Activated naive CD4-positive, alpha-beta T cell treated with anti-CD3 and anti-CD28 coated beads, Interleukin-2, amount 10 ng/mL, durations not matched to agents 7 days and 5 days (primary cell): Measurements from ENCODE around the gene RNF130.
"Not testable (repeated sequence)": the region's sequence is repeated elsewhere in the genome, so short reads cannot be mapped to it uniquely, and the experiment has no call there.

Source experiments
- CTCF ChIA-PET: fragments of 350-600 bp; sonication (Branson Sonifier 250); formaldehyde crosslinking; loops from one replicate; lab custom pipeline; 2021; ENCODE audit warnings: antibody characterized with exemption; lab: Charles Lee
- DNase-seq: peaks from one replicate; pipeline ENCODE4 v3.0.0-alpha.2; 2020
- H3K27ac Mint-ChIP-seq: one replicate; pipeline ENCODE4 v1.8.0; 2021; ENCODE audit warnings: mild to moderate bottlenecking, moderate library complexity, mixed read lengths
- H3K27me3 Mint-ChIP-seq: one replicate; pipeline ENCODE4 v1.8.0; 2021; ENCODE audit warnings: mild to moderate bottlenecking, mixed read lengths
- H3K36me3 Mint-ChIP-seq: one replicate; pipeline ENCODE4 v1.8.0; 2021; ENCODE audit warnings: mixed read lengths
- H3K4me1 Mint-ChIP-seq: one replicate; pipeline ENCODE4 v1.8.0; 2021; ENCODE audit warnings: mixed read lengths
- H3K4me3 Mint-ChIP-seq: one replicate; pipeline ENCODE4 v1.8.0; 2021; ENCODE audit warnings: mild to moderate bottlenecking, moderate library complexity, mixed read lengths
- H3K9me3 Mint-ChIP-seq: one replicate; pipeline ENCODE4 v1.8.0; 2021; ENCODE audit warnings: mixed read lengths

Gene RNF130

GRCh38 chr5:179981636-179982035 is 89.9 kb downstream of the RNF130 start:
- no peak for DNase-seq
- CTCF ChIA-PET = no interaction called here
- H3K27ac Mint-ChIP-seq = no peak overlapping the region
- H3K9me3 Mint-ChIP-seq = no peaks in the 10 kb centered on the region
- no peak overlapping the region for H3K4me3 Mint-ChIP-seq
- no peaks in the 10 kb centered on the region for H3K36me3 Mint-ChIP-seq
- no peaks in the 10 kb centered on the region for H3K27me3 Mint-ChIP-seq
- no peaks in the 10 kb centered on the region for H3K4me1 Mint-ChIP-seq

GRCh38 chr5:179980767-179981166 is 90.8 kb downstream of the RNF130 start:
- Mint-ChIP-seq H3K4me1 (no peaks in the 10 kb centered on the region), H3K27ac (no peak overlapping the region), H3K27me3 (no peaks in the 10 kb centered on the region), H3K4me3 (no peak overlapping the region), H3K36me3 (no peaks in the 10 kb centered on the region), H3K9me3 (no peaks in the 10 kb centered on the region)
- no peak for DNase-seq
- CTCF ChIA-PET = no interaction called here

- CTCF ChIA-PET = no interaction called here
These were observed 92.8 kb downstream of the RNF130 start for GRCh38 chr5:179978792-179979191.

GRCh38 chr5:179975713-179976134 is 95.8 kb downstream of the RNF130 start:
- no peaks in the 10 kb centered on the region for H3K9me3 Mint-ChIP-seq
- H3K4me3 Mint-ChIP-seq = no peak overlapping the region
- H3K4me1 Mint-ChIP-seq = peaks cover 10% of the 10 kb centered on the region
- CTCF ChIA-PET = interaction anchor here (1.9 kb wide), 1 partner anchor 174 kb away, joined by 8 read pairs; no protein-coding TSS in a partner anchor
- no peak overlapping the region for H3K27ac Mint-ChIP-seq
- no peaks in the 10 kb centered on the region for H3K27me3 Mint-ChIP-seq
- H3K36me3 Mint-ChIP-seq = no peaks in the 10 kb centered on the region
- DNase-seq = no peak

More at GRCh38 chr5:179978792-179979191, 92.8 kb downstream of the RNF130 start:
- no peak overlapping the region for H3K27ac Mint-ChIP-seq
- no peaks in the 10 kb centered on the region for H3K36me3 Mint-ChIP-seq
- no peak overlapping the region for H3K4me3 Mint-ChIP-seq
- no peaks in the 10 kb centered on the region for H3K27me3 Mint-ChIP-seq
- DNase-seq = no peak
- H3K4me1 Mint-ChIP-seq = no peaks in the 10 kb centered on the region
- H3K9me3 Mint-ChIP-seq = no peaks in the 10 kb centered on the region

GRCh38 chr5:179974946-179975712 is 96.4 kb downstream of the RNF130 start:
- Mint-ChIP-seq H3K4me3 (no peak overlapping the region), H3K27me3 (no peaks in the 10 kb centered on the region), H3K9me3 (no peaks in the 10 kb centered on the region), H3K36me3 (no peaks in the 10 kb centered on the region), H3K4me1 (peaks cover 11% of the 10 kb centered on the region), H3K27ac (no peak overlapping the region)
- DNase-seq = peak; percentile 61
- CTCF ChIA-PET = interaction anchor here (0.6 to 1.9 kb wide), 2 partner anchors 173 to 337 kb away, joined by 3 to 8 read pairs; no protein-coding TSS in a partner anchor

- Mint-ChIP-seq H3K4me1 (peaks cover 11% of the 10 kb centered on the region), H3K4me3 (no peak overlapping the region), H3K27me3 (no peaks in the 10 kb centered on the region), H3K27ac (peak overlapping the region; percentile 24), H3K36me3 (no peaks in the 10 kb centered on the region), H3K9me3 (no peaks in the 10 kb centered on the region)
- CTCF ChIA-PET = interaction anchor here (0.6 to 1.9 kb wide), 2 partner anchors 172 to 336 kb away, joined by 3 to 8 read pairs; no protein-coding TSS in a partner anchor
- no peak for DNase-seq
These were observed 97.2 kb downstream of the RNF130 start for GRCh38 chr5:179974246-179974945.

GRCh38 chr5:179973391-179973790 is 98.2 kb downstream of the RNF130 start:
- Mint-ChIP-seq H3K27ac (no peak overlapping the region), H3K9me3 (no peaks in the 10 kb centered on the region), H3K36me3 (no peaks in the 10 kb centered on the region), H3K4me1 (peaks cover 11% of the 10 kb centered on the region), H3K4me3 (no peak overlapping the region), H3K27me3 (no peaks in the 10 kb centered on the region)
- no peak for DNase-seq
- CTCF ChIA-PET = interaction anchor here (0.6 kb wide), 1 partner anchor 210 kb away, joined by 3 read pairs; no protein-coding TSS in a partner anchor

- CTCF ChIA-PET = no interaction called here
- Mint-ChIP-seq H3K9me3 (no peaks in the 10 kb centered on the region), H3K27ac (no peak overlapping the region), H3K4me3 (no peak overlapping the region), H3K36me3 (no peaks in the 10 kb centered on the region), H3K27me3 (no peaks in the 10 kb centered on the region), H3K4me1 (peaks cover 11% of the 10 kb centered on the region)
- no peak for DNase-seq
These were observed 102.4 kb downstream of the RNF130 start for GRCh38 chr5:179969110-179969509.

- Mint-ChIP-seq H3K9me3 (no peaks in the 10 kb centered on the region), H3K36me3 (peaks cover 1% of the 10 kb centered on the region), H3K27ac (no peak overlapping the region), H3K4me3 (no peak overlapping the region), H3K27me3 (no peaks in the 10 kb centered on the region), H3K4me1 (peaks cover 11% of the 10 kb centered on the region)
- CTCF ChIA-PET = no interaction called here
- no peak for DNase-seq
These were observed 104.1 kb downstream of the RNF130 start for GRCh38 chr5:179967489-179967888.

- H3K27me3 Mint-ChIP-seq = no peaks in the 10 kb centered on the region
- H3K4me3 Mint-ChIP-seq = no peak overlapping the region
- no peak for DNase-seq
- no peaks in the 10 kb centered on the region for H3K4me1 Mint-ChIP-seq
- H3K36me3 Mint-ChIP-seq = peaks cover 1% of the 10 kb centered on the region
- H3K27ac Mint-ChIP-seq = no peak overlapping the region
- CTCF ChIA-PET = no interaction called here
- H3K9me3 Mint-ChIP-seq = no peaks in the 10 kb centered on the region
These were observed 107.5 kb downstream of the RNF130 start for GRCh38 chr5:179964015-179964414.

- DNase-seq = no peak
- no peaks in the 10 kb centered on the region for H3K9me3 Mint-ChIP-seq
- H3K27ac Mint-ChIP-seq = no peak overlapping the region
- H3K36me3 Mint-ChIP-seq = peaks cover 1% of the 10 kb centered on the region
- no peaks in the 10 kb centered on the region for H3K27me3 Mint-ChIP-seq
- CTCF ChIA-PET = no interaction called here
- no peak overlapping the region for H3K4me3 Mint-ChIP-seq
- H3K4me1 Mint-ChIP-seq = no peaks in the 10 kb centered on the region
These were observed 108.2 kb downstream of the RNF130 start for GRCh38 chr5:179963375-179963774.

GRCh38 chr5:179960204-179960831 is 111.2 kb downstream of the RNF130 start:
- no peak overlapping the region for H3K4me3 Mint-ChIP-seq
- no peak overlapping the region for H3K27ac Mint-ChIP-seq
- no peaks in the 10 kb centered on the region for H3K27me3 Mint-ChIP-seq
- H3K4me1 Mint-ChIP-seq = no peaks in the 10 kb centered on the region
- DNase-seq = no peak
- H3K36me3 Mint-ChIP-seq = peaks cover 1% of the 10 kb centered on the region
- CTCF ChIA-PET = no interaction called here
- no peaks in the 10 kb centered on the region for H3K9me3 Mint-ChIP-seq

- CTCF ChIA-PET = no interaction called here
- H3K27ac Mint-ChIP-seq = no peak overlapping the region
- no peaks in the 10 kb centered on the region for H3K9me3 Mint-ChIP-seq
- H3K36me3 Mint-ChIP-seq = peaks cover 1% of the 10 kb centered on the region
- no peak overlapping the region for H3K4me3 Mint-ChIP-seq
- no peaks in the 10 kb centered on the region for H3K4me1 Mint-ChIP-seq
- no peak for DNase-seq
- no peaks in the 10 kb centered on the region for H3K27me3 Mint-ChIP-seq
These were observed 111.9 kb downstream of the RNF130 start for GRCh38 chr5:179959641-179960040.

- H3K27ac Mint-ChIP-seq, H3K9me3 Mint-ChIP-seq, H3K4me3 Mint-ChIP-seq, H3K27me3 Mint-ChIP-seq, DNase-seq, CTCF ChIA-PET, H3K4me1 Mint-ChIP-seq, H3K36me3 Mint-ChIP-seq: not testable (repeated sequence)
These were observed 112.4 kb downstream of the RNF130 start for GRCh38 chr5:179959118-179959517.
